BE2C (cell line): ENCODE data around the gene CTDNEP1.

Experiments used
- DNase-seq: peaks from one replicate; pipeline ENCODE4 v3.0.0-alpha.2; 2020
- H3K27me3 ChIP-seq: fragments of 250-450 bp; sonication (Bioruptor Pico); 2 replicates; pipeline ENCODE4 v1.5.1; 2020; ENCODE audit warnings: mild to moderate bottlenecking
- H3K36me3 ChIP-seq: fragments of 250-450 bp; sonication (Bioruptor Pico); 2 replicates; pipeline ENCODE4 v1.5.1; 2020; ENCODE audit warnings: mild to moderate bottlenecking
- H3K4me1 ChIP-seq: fragments of 250-450 bp; sonication (Bioruptor Pico); 2 replicates; pipeline ENCODE4 v1.5.1; 2020
- H3K4me3 ChIP-seq: 2 replicates; pipeline ENCODE4 v1.5.1; 2011; ENCODE audit warnings: low read depth, low read length
- H3K9me3 ChIP-seq: fragments of 250-450 bp; sonication (Bioruptor Pico); 2 replicates; pipeline ENCODE4 v1.5.1; 2020
- TF ChIP-seq, protein P1 (sequence below): IDR thresholded peaks from 2 replicates; pipeline ENCODE4 v1.5.1; 2012; ENCODE audit warnings: mild to moderate bottlenecking, low read depth, low read length

Gene CTDNEP1

DNA sequence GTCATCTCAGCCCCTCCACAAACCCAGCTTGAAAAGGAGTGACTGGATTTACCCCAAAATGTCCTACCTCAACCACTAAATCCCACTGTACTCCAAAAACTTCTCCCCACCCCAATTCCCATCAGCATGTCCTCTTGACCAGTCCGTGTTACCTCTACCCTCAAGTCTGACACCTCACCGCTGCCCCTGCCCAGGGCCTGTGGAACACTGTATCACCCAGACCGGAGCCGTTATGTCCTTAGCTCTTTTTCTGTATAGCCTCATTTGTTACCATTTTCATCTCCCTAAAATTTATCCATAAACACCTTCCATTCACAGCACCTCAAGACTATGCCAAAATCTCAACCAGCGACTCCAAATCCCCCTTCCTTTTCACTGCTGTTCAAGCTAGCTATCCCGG lies 14.7 kb downstream of the CTDNEP1 start:
- H3K27me3 ChIP-seq = no peaks in the 10 kb centered on the region
- TF ChIP-seq, protein P1, sequence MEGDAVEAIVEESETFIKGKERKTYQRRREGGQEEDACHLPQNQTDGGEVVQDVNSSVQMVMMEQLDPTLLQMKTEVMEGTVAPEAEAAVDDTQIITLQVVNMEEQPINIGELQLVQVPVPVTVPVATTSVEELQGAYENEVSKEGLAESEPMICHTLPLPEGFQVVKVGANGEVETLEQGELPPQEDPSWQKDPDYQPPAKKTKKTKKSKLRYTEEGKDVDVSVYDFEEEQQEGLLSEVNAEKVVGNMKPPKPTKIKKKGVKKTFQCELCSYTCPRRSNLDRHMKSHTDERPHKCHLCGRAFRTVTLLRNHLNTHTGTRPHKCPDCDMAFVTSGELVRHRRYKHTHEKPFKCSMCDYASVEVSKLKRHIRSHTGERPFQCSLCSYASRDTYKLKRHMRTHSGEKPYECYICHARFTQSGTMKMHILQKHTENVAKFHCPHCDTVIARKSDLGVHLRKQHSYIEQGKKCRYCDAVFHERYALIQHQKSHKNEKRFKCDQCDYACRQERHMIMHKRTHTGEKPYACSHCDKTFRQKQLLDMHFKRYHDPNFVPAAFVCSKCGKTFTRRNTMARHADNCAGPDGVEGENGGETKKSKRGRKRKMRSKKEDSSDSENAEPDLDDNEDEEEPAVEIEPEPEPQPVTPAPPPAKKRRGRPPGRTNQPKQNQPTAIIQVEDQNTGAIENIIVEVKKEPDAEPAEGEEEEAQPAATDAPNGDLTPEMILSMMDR = no peak
- H3K36me3 ChIP-seq = peaks cover 25% of the 10 kb centered on the region
- no peaks in the 10 kb centered on the region for H3K9me3 ChIP-seq
- no peak for DNase-seq
- no peak overlapping the region for H3K4me3 ChIP-seq
- H3K4me1 ChIP-seq = no peaks in the 10 kb centered on the region

DNA sequence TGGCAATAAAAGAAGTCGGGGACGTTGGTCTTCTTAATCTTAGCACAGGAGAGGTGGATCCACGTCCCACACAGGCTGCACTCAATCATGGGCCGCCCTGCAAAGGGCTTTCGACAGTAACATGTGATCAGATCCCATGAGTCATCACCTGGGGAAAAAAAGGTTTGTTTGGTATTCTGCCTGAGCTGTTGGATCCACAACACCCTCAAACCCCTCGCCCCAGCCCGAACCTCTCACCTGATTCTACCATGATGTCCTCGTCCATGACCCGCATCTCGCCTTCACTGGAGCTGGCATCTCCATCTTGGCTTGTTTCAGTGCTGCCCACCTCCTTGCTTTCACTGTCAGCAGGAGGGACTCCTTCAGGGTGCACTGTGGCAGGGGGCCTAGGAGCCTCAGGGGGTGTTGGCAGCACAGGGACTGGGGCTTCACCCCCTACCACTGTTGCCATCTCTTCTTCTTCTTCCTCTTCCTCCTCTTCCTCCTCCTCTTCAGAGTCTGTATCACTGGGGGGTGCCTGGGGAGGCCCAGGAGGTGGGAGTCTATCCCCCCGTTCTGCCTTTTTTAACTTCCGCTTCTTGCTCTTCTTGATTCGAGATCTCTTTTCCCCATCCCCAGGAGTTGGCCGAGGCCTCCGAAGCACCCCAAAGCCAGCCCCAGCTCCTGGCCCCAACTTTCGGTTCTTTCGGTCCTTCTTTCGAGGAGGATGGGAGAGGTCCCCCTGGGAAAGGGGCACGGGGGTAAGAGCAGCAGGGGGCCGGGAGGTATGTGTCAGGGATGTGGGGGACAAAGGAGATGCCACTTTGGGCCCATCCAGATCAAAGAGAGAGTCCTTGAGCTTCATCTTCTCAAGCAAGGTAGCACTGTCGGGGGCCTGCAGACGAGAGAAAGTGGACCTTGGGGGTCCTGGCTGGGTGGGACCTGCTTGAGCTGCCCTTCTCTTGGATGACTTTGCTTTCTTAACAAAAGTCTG lies 15.6 kb downstream of the CTDNEP1 start:
- TF ChIP-seq, protein P1 = no peak
- no peaks in the 10 kb centered on the region for H3K4me1 ChIP-seq
- peaks cover 25% of the 10 kb centered on the region for H3K36me3 ChIP-seq
- no peak for DNase-seq
- H3K27me3 ChIP-seq = no peaks in the 10 kb centered on the region
- H3K9me3 ChIP-seq = no peaks in the 10 kb centered on the region
- no peak overlapping the region for H3K4me3 ChIP-seq

DNA sequence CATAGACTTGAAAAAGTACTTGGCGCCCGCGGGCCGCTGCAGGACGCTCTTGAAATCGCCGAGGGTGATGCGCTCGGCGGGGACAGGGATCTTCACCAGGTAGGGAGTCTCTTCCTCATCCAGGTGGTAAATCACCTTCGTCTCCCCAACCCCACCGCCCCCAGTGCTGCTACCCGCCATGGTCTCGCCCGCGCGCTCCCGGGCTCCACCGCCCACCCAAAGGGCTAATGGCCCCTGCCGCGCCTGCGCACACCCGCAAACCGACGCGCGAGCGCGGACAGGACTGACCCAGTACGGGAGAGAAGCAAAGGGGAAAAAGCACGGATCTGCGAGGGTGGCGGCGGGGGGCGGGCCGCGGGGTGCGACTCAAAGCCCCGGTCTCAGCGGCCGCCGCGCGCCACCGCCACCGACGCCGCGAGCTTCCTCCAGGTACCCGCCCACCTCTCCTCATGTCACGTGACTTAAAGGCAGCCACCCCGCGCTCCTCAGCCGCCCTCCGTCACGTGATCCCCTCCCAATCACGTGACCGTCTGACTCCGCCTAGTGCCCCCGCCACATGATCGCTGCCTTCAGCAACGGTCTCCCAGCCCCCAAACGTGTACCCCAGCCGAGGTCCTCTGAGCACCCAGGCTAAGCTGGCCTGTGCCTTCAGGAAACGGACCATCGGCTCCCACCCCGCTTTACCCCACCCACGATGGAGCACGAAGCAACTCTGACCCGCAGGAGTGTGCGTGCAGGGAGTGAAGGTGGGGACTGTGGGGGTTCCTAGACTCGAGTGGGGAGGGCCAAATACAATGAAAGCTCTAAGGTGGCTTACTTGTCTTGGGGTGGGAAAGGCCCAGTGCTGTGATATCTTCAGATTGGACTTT lies 17.2 kb downstream of the CTDNEP1 start, which contains the start of gene DVL2:
TSS of gene DVL2 (minus strand) at position 435 of the 869 bp plus-strand sequence. CDS start at position 180, 255 bp downstream.
- TF ChIP-seq, protein P1 = no peak
- DNase-seq = peak; percentile 91
- peaks cover 22% of the 10 kb centered on the region for H3K36me3 ChIP-seq
- H3K27me3 ChIP-seq = no peaks in the 10 kb centered on the region
- H3K4me3 ChIP-seq = peak within 1 kb of the TSS; percentile 86
- H3K9me3 ChIP-seq = no peaks in the 10 kb centered on the region
- no peaks in the 10 kb centered on the region for H3K4me1 ChIP-seq

DNA sequence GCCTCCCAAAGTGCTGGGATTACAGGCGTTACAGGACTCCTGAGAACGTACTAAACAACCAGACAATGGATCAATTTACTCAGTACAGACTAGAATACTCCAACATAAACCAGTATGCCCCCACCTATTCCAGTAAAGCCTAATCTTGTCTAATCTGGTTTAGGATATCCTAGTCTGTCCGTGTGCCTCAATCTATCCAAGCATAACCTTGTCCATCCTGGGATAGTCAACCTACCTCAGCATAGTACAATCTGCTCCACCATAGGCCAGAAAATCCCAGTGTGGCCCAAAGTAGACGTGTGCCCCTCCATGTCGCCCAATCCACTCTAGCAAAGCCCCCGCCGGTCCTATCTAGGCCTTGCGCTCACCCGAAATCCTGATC lies 17.8 kb downstream of the CTDNEP1 start:
- H3K4me3 ChIP-seq = peak overlapping the region; percentile 86
- DNase-seq = no peak
- H3K4me1 ChIP-seq = no peaks in the 10 kb centered on the region
- TF ChIP-seq, protein P1 = no peak
- H3K9me3 ChIP-seq = no peaks in the 10 kb centered on the region
- H3K36me3 ChIP-seq = peaks cover 22% of the 10 kb centered on the region
- H3K27me3 ChIP-seq = no peaks in the 10 kb centered on the region

DNA sequence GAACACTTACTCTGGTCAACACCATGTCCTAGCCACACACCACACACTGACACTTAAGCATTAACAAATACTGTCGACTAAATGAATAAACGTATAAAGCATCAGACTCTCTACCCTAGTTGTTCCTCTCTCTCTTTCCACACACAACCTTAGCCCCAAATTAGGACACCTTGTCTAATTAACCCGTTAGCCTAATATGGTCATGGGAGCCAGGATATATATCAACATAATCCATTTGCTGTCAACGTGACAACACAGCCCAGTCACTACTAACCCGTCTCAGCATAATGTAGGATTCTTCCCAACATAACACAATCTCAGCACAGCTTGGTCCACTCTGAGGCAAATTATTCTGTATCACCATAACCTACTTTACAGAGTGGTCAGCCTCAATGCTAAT lies 19.4 kb downstream of the CTDNEP1 start:
- TF ChIP-seq, protein P1 = no peak
- Histone ChIP-seq H3K4me3 (no peak overlapping the region; the same call in 1 of the 2 replicates), H3K9me3 (no peaks in the 10 kb centered on the region), H3K36me3 (peaks cover 18% of the 10 kb centered on the region), H3K4me1 (no peaks in the 10 kb centered on the region), H3K27me3 (no peaks in the 10 kb centered on the region)
- no peak for DNase-seq
